Measurements from ENCODE around the gene ADIPOR1. TPM values are rescaled to one million over a fixed set of nuclear protein-coding genes. Genes with fewer than 3 reads are reported as not detected.
"Not testable (repeated sequence)": the region's sequence is repeated elsewhere in the genome, so short reads cannot be mapped to it uniquely, and the experiment has no call there.

ADIPOR1 gene
- total RNA-seq, 1 donor from 2014 or later = 73.9 TPM

DNA sequence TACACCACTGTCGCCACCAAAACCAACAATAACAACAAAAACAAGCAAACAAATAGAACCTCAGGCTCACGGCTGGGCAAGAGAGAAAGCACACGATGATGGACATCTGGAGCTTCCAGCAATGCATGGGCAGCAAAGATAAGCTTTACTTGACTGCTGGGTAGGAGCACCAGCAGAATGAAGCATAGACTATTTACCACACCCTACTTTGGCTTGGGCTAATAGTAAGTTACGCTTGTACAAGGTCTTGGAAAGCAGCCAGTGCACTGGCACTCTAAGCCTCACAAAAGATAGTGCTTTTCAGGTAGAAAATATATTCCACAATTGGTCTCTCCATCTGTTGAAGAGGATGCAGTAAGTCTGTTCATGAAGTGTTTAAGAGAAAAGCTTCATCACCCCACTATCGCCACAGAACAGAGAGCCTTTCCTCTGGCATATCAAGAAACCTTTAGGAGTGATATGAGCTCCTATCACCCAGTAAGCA lies 13.6 kb downstream of the ADIPOR1 start:
- TF ChIP-seq, protein P1, sequence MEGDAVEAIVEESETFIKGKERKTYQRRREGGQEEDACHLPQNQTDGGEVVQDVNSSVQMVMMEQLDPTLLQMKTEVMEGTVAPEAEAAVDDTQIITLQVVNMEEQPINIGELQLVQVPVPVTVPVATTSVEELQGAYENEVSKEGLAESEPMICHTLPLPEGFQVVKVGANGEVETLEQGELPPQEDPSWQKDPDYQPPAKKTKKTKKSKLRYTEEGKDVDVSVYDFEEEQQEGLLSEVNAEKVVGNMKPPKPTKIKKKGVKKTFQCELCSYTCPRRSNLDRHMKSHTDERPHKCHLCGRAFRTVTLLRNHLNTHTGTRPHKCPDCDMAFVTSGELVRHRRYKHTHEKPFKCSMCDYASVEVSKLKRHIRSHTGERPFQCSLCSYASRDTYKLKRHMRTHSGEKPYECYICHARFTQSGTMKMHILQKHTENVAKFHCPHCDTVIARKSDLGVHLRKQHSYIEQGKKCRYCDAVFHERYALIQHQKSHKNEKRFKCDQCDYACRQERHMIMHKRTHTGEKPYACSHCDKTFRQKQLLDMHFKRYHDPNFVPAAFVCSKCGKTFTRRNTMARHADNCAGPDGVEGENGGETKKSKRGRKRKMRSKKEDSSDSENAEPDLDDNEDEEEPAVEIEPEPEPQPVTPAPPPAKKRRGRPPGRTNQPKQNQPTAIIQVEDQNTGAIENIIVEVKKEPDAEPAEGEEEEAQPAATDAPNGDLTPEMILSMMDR (IDR thresholded peaks at IDR 0.05) = no peak
- Mint-ChIP-seq H3K36me3 (ENCODE audit: low read depth) (peaks cover 48% of the 10 kb centered on the region), H3K27ac (ENCODE audit: unreplicated experiment) (no peak overlapping the region), H3K4me1 (ENCODE audit: low read depth) (no peaks in the 10 kb centered on the region), H3K27me3 (ENCODE audit: low read depth) (no peaks in the 10 kb centered on the region), H3K4me3 (ENCODE audit: unreplicated experiment) (no peak overlapping the region), H3K9me3 (ENCODE audit: low read depth) (no peaks in the 10 kb centered on the region)
- no peak for DNase-seq (ENCODE audit: low spot score)

DNA sequence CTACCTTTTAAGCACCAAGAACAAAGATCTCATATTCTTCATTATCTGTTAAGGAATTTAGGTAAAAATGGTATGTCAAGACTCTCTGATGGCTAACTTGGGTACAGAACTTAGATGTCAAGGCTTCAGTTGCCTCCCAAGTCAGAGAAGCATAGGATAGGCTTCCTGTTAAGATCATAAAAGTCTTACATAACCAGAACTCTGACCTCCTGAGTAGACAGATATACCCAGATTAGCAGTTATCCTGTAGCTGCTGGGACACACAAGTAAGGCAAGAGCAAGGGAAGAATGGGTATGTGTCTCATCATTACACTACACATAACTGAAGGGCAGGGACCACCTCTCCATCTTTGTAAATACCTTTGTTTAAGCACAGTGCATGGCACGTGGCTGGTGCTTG lies 15.7 kb downstream of the ADIPOR1 start:
- Mint-ChIP-seq H3K9me3 (ENCODE audit: low read depth) (no peaks in the 10 kb centered on the region), H3K36me3 (ENCODE audit: low read depth) (peaks cover 39% of the 10 kb centered on the region), H3K27ac (ENCODE audit: unreplicated experiment) (no peak overlapping the region), H3K4me1 (ENCODE audit: low read depth) (no peaks in the 10 kb centered on the region), H3K4me3 (ENCODE audit: unreplicated experiment) (no peak overlapping the region), H3K27me3 (ENCODE audit: low read depth) (no peaks in the 10 kb centered on the region)
- TF ChIP-seq, protein P1 (IDR thresholded peaks at IDR 0.05) = no peak
- DNase-seq (ENCODE audit: low spot score) = no peak

DNA sequence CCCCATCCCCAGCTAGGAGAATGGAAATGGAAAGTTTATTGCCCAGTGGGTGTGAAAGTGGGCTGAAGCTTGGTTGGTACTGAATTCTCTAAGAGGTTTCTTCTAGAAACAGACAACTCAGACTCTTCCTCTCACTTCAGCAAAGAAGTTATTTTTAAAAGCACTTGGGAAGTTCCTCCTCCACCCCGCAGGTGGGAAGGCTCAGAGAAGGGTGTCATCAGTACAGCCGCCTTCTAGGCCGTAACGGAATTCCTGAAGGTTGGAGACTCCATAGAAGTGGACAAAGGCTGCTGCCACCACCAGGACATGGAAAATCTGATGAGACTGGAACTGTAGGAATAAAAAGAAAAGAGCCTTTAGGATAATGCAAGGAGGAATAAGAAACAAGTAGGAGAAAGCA lies 16.7 kb downstream of the ADIPOR1 start:
- TF ChIP-seq, protein P1 (IDR thresholded peaks at IDR 0.05) = no peak
- no peaks in the 10 kb centered on the region for H3K4me1 Mint-ChIP-seq (ENCODE audit: low read depth)
- no peak for DNase-seq (ENCODE audit: low spot score)
- no peaks in the 10 kb centered on the region for H3K27me3 Mint-ChIP-seq (ENCODE audit: low read depth)
- no peaks in the 10 kb centered on the region for H3K9me3 Mint-ChIP-seq (ENCODE audit: low read depth)
- H3K36me3 Mint-ChIP-seq (ENCODE audit: low read depth) = peaks cover 38% of the 10 kb centered on the region
- no peak overlapping the region for H3K4me3 Mint-ChIP-seq (ENCODE audit: unreplicated experiment)
- no peak overlapping the region for H3K27ac Mint-ChIP-seq (ENCODE audit: unreplicated experiment)

DNA sequence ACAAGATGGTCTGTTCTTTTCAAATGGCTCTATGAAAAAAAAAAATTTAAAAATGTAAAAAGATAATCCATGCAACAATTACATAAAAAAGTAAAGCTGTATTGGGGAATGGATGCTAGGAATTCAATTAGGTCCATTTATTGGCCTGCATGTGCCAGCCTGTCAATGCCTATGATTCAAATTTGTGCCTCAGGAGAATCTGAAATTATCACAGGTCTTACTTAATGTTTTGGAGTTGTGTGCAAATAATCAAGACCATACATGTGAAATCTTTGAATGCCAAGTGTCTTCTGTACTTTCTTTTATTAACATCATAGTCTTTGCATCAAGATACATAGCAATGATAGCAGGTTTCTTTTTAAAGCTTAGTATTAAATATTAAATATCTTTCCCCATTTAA lies 17.6 kb downstream of the ADIPOR1 start:
- Mint-ChIP-seq H3K4me1 (ENCODE audit: low read depth) (no peaks in the 10 kb centered on the region), H3K4me3 (ENCODE audit: unreplicated experiment) (no peak overlapping the region), H3K27ac (ENCODE audit: unreplicated experiment) (no peak overlapping the region), H3K9me3 (ENCODE audit: low read depth) (no peaks in the 10 kb centered on the region), H3K27me3 (ENCODE audit: low read depth) (no peaks in the 10 kb centered on the region), H3K36me3 (ENCODE audit: low read depth) (peaks cover 33% of the 10 kb centered on the region)
- TF ChIP-seq, protein P1 (IDR thresholded peaks at IDR 0.05) = no peak
- DNase-seq (ENCODE audit: low spot score) = no peak

DNA sequence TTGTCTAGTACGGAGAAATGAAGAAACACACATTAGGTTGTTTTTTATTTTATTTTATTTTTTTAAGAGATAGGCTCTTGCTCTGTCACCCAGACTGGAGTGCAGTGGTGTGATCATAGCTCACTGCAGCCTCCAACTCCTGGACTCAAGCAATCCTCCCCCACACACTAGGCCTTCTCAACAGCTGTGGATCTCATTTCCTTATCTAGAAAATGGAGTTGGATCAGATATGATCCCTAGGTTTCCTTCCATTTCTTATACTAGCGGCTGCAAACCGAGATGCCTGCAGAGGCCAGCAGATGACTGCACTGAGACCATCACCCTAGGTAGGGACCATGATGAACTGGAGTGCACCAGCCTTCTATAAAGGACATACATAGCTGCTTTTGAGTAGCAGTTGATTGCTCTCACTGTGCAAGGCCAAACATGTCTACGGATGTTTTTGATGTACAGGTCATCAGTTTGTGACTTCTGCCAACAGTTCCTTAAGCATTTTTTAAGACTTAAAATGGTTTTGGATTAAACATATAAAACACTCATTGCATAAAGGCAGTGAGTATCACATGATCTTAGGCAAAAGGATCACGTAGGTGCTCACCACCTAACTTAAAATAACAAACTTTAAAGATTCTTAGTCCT lies 19.7 kb downstream of the ADIPOR1 start:
- peaks cover 25% of the 10 kb centered on the region for H3K36me3 Mint-ChIP-seq (ENCODE audit: low read depth)
- no peaks in the 10 kb centered on the region for H3K4me1 Mint-ChIP-seq (ENCODE audit: low read depth)
- H3K4me3 Mint-ChIP-seq (ENCODE audit: unreplicated experiment) = no peak overlapping the region
- H3K9me3 Mint-ChIP-seq (ENCODE audit: low read depth) = peaks cover 5% of the 10 kb centered on the region
- peaks cover 13% of the 10 kb centered on the region for H3K27me3 Mint-ChIP-seq (ENCODE audit: low read depth)
- TF ChIP-seq, protein P1 (IDR thresholded peaks at IDR 0.05) = no peak
- H3K27ac Mint-ChIP-seq (ENCODE audit: unreplicated experiment) = no peak overlapping the region
- no peak for DNase-seq (ENCODE audit: low spot score)

DNA sequence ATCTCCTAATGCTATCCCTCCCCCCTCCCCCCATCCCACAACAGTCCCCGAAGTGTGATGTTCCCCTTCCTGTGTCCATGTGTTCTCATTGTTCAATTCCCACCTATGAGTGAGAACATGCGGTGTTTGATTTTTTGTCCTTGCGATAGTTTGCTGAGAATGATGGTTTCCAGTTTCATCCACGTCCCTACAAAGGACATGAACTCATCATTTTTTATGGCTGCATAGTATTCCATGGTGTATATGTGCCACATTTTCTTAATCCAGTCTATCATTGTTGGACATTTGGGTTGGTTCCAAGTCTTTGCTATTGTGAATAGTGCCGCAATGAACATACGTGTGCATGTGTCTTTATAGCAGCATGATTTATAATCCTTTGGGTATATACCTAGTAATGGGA lies 21.7 kb downstream of the ADIPOR1 start:
- peaks cover 15% of the 10 kb centered on the region for H3K27me3 Mint-ChIP-seq (ENCODE audit: low read depth)
- H3K27ac Mint-ChIP-seq (ENCODE audit: unreplicated experiment) = not testable (repeated sequence)

More for the DNA sequence above, 21.7 kb downstream of the ADIPOR1 start:
- DNase-seq (ENCODE audit: low spot score); H3K4me3 Mint-ChIP-seq (ENCODE audit: unreplicated experiment); H3K4me1 Mint-ChIP-seq (ENCODE audit: low read depth): not testable (repeated sequence)
- Mint-ChIP-seq H3K9me3 (ENCODE audit: low read depth) (peaks cover 15% of the 10 kb centered on the region), H3K36me3 (ENCODE audit: low read depth) (peaks cover 15% of the 10 kb centered on the region)
